ENCODE measurements around the gene SDHB. TPM values are rescaled to one million over a fixed set of nuclear protein-coding genes. Genes with fewer than 3 reads are reported as not detected.

Gene SDHB
- total and polyA plus RNA-seq, 2 of the 13 experiments (the other 11 are each of a cell fraction or from before 2014, with no cell fraction given) = 136 to 142 TPM

- no peak for TF ChIP-seq SNAPC4 (CRISPR knock-in tag; IDR thresholded peaks at IDR 0.05)
These were observed 54.0 kb downstream of the SDHB start (continued) for GRCh38 chr1:16999863-17000262.

- in situ Hi-C loops (cut with HindIII; ENCODE audit: extremely low pct_ligation_motif_present, low pct_unique_long_range_greater_than_20kb) = no loop called here
- WGBS (ENCODE audit: low lambda C conversion rate) = 94% methylated on average over 10 of the region's 10 CpGs
These were observed 55.2 kb downstream of the SDHB start for GRCh38 chr1:16998589-16998988.

More at GRCh38 chr1:16998589-16998988, 55.2 kb downstream of the SDHB start:
- Histone ChIP-seq H3K36me3 (replicated peaks in 1 of 2; ENCODE audit: control insufficient read depth in 1 of 2, insufficient read depth in 2 of 2, low read length in 2 of 2) (peaks cover 6 to 10% of the 10 kb centered on the region in 2 experiments; a peak in 3 of 5 replicates), H3K9ac (ENCODE audit: insufficient read depth, low read depth, low read length) (no peak overlapping the region), H4K20me1 (ENCODE audit: insufficient read depth, low read length) (no peaks in the 10 kb centered on the region), H3K9me3 (ENCODE audit: low read length) (no peaks in the 10 kb centered on the region), H3K4me1 (ENCODE audit: insufficient read depth, low read length) (no peaks in the 10 kb centered on the region), H3K79me2 (ENCODE audit: insufficient read depth, low read length) (no peaks in the 10 kb centered on the region), H3K4me2 (ENCODE audit: low read depth, low read length) (no peak overlapping the region), H2AFZ (ENCODE audit: low read length) (no peak overlapping the region), H3K4me3 (replicated peaks in 1 of 3; ENCODE audit: insufficient read depth in 1 of 3, low read depth in 2 of 3, low read length in 3 of 3) (no peak overlapping the region), H3K27ac (ENCODE audit: extremely low read length, insufficient read depth, low read length) (no peak overlapping the region), H3K27me3 (ENCODE audit: control insufficient read depth in 1 of 2, insufficient read depth in 2 of 2, low read length in 2 of 2) (no peaks in the 10 kb centered on the region)
- ATAC-seq = no peak
- no TSS peak for BruUV-seq (replicated peaks)
- TF ChIP-seq NR0B2 (CRISPR knock-in tag; IDR thresholded peaks at IDR 0.05) (no peak), ZNF264 (CRISPR knock-in tag; IDR thresholded peaks at IDR 0.05) (no peak), ZNF251 (CRISPR knock-in tag; IDR thresholded peaks at IDR 0.05) (no peak), ZNF691 (CRISPR knock-in tag; IDR thresholded peaks at IDR 0.05; ENCODE audit: borderline replicate concordance, low read depth) (no peak), HMG20B (CRISPR knock-in tag; conservative IDR thresholded peaks at IDR 0.05) (no peak), SCMH1 (CRISPR knock-in tag; IDR thresholded peaks at IDR 0.05; ENCODE audit: borderline replicate concordance) (no peak), MAF1 (CRISPR knock-in tag; IDR thresholded peaks at IDR 0.05; ENCODE audit: borderline replicate concordance) (no peak), RBFOX2 (IDR thresholded peaks at IDR 0.05; ENCODE audit: low read depth, low read length) (no peak), PATZ1 (CRISPR knock-in tag; IDR thresholded peaks at IDR 0.05) (no peak), ZNF296 (CRISPR knock-in tag; conservative IDR thresholded peaks at IDR 0.05) (no peak), ARHGAP35 (CRISPR knock-in tag; IDR thresholded peaks at IDR 0.05; ENCODE audit: borderline replicate concordance) (no peak), EEA1 (CRISPR knock-in tag; IDR thresholded peaks at IDR 0.05; ENCODE audit: borderline replicate concordance) (no peak), ZNF772 (CRISPR knock-in tag; IDR thresholded peaks at IDR 0.05) (no peak)
- intact Hi-C loops (cut with micrococcal nuclease; ENCODE audit: unreplicated experiment) = no loop called here
- ChIA-PET POLR2A (no interaction called here), CTCF (ENCODE audit: low intra/inter-chr PET ratio, low total read pairs) (no interaction called here)
- no peak for FAIRE-seq
- DNase-seq (ENCODE audit: low spot score) = no peak

Measured in HepG2 (cell line).